ENCODE measurements around the gene KRTAP10-12.

GRCh38 chr21:44708866-44709425 lies 12.0 kb downstream of the KRTAP10-12 start:
- TF ChIP-seq CTCF (IDR thresholded peaks at IDR 0.05) (no peak), POLR2A (IDR thresholded peaks at IDR 0.05) (no peak)

Measured in lower leg skin (tissue), 3 donors.